T-helper 2 cell treated with Interferon-gamma antibody and Interleukin-4, amounts not matched to agents 100 ng/mL and 5 ng/mL, for 36 hours (primary cell): ENCODE data around the gene WASHC3. TPM values are rescaled to one million over a fixed set of nuclear protein-coding genes. Genes with fewer than 3 reads are reported as not detected.
"Not testable (repeated sequence)": the region's sequence is repeated elsewhere in the genome, so short reads cannot be mapped to it uniquely, and the experiment has no call there.

Source experiments
- intact Hi-C: fragments of 100-400 bp; cut with micrococcal nuclease; formaldehyde crosslinking; loops from one replicate; pipeline ENCODE4 v1.15.1; 2023
- total RNA-seq: library from RNA; stranded (reverse); gene quantifications from 2 replicates; pipeline ENCODE4 v1.2.3, GENCODE V29; 2022

WASHC3 gene, protein sequence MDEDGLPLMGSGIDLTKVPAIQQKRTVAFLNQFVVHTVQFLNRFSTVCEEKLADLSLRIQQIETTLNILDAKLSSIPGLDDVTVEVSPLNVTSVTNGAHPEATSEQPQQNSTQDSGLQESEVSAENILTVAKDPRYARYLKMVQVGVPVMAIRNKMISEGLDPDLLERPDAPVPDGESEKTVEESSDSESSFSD
- total RNA-seq = 53.3 and 59.1 TPM in 2 replicates

DNA sequence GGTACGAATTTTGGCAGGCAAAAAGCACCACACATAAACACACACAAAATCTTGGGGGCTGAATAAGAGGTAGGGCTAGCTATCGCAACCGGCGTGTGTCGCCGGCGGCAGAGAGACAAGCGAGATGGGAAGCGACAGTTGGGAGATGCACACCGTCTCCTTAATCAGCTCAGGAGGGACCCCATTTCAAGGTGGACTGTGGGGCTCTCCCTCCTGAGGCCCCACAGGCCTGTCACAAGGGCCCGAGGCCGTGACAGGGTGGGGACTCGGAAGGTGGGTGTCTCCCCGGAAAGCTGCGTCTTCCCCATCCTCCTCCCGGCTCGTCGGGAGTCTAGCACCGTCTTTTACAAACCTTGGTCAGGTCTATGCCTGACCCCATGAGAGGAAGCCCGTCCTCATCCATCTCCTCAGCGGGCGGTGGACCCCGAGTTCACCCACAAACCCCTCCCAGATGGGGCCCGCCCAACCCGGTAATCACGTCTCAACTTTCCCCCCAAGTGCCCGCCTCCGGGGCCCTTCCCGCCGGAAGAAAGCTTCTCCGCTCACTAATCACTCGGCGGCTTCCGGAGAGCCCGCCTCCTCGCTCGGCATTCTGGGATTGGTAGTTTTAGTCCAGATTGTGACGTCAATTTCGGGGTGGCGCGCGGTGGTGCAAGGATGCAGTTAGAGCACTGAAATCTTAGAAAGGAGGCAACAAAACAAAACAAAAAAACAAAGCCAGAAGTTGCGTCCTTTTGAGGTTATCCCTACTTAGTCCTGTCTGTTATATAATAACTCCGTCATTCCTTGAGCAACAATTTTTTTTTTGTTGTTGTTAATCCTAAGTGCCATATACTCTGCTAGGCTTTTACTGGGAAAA is at the start of gene WASHC3:
Gene WASHC3, minus strand, starts transcription at position 432 of the 859 bp plus-strand sequence. Its CDS starts 29 bp downstream, at position 403.
- intact Hi-C loops = loop anchor here (1.0 to 10.0 kb wide), 6 partner anchors 59 to 657 kb away; partner anchors contain the start of genes ARL1, DRAM1, GNPTAB and NUP37

DNA sequence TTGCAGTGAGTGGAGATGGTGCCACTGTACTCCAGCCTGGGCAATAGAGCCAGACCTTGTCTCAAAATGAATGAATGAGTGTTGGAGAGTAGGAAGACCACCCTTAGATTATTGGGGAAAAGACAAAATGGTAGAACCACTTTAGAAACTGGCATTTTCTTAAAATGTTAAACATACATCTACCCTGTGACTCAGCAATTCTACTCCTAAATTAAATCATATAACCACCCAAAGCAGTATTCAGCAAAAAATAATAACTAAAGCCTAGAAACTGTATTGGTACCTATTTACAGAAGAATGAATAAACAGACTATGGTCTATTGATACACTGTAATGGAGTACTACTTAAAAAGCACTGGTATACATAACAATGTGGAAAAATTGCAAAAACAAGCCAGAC is 49.0 kb upstream of the WASHC3 start:
- intact Hi-C loops = no loop called here

DNA sequence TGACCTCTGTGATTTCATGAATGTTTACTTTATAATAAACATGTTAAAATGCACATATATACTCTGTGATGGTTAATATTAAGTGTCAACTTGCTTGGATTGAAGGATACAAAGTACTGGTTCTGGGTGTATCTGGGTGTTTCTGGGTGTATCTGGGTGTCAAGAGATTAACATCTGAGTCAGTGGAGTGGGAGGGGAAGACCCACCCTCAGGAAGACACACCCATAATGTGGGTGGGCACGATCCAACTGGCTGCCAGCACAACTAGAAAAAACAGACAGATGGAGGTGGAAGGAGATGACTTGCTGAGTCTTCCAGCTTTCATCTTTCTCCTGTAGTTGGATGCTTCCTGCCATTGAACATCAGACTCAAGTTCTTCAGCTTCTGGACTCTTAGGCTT is 46.2 kb upstream of the WASHC3 start:
- intact Hi-C loops = no loop called here

DNA sequence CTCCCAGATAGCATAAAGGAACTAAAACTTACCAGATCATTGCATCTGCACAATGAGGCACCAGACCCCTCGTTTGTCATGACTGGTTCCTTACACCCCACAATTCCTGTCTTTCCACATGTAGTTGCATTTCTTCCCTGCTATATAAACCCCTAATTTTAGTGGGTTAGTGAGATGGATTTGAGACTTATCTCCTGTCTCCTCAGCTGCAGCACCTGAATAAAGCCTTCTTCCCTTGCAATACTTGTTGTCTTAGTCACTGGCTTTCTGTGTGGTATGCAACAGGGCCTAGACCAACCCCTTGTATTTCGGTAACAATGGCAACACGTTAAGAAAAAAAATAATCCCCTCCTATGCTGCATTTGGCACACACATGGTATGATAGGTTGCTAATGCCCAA is 45.1 kb upstream of the WASHC3 start:
- intact Hi-C loops = no loop called here

DNA sequence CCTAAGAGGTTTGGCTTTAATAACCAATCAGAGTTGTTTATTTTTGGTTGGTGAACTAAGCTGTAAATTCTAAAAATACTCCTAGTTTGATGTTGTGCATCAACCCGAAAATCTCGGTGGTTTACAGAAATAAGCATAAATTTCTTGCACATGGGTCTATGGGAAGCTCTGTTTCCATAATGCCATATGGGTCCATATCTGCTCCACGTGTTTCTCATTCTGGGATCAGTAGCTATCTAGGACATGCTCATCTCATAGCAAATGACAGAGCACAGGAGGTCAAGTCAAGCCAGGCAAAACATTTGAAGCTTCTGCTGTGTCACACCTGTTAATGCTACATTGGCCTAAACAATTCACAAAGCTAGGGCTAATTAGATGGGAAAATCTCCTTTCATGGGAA is 35.1 kb upstream of the WASHC3 start:
- intact Hi-C loops = loop anchor here (2.0 to 10.0 kb wide), 3 partner anchors 388 to 672 kb away; partner anchors contain the start of gene IGF1

DNA sequence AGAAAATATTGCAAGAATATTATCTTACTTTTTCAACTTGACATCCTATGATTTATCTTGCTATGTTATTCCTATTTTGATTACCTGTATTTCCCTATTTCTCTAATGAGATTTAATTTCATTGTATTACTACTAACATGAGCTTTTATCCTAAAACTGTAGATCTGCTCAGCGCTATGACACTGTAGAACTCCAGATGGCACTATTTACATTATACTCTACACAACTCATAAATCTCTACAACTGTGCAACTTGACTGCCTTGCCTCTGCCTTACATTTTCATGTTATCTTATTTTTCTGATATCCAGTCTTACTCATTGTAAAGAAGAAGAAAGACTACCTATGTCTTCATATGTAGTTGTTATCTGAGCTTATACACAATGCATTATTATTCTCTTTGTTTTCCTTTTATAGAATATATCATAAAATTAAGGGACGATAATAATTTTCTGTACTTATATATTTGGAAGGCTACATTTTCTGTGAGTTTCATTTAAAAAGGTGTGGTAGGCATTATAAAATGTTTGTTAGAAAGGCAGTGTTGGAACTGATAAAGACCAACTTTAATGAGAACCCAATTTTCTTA is 34.0 kb upstream of the WASHC3 start:
- intact Hi-C loops = loop anchor here (1.0 to 10.0 kb wide), 4 partner anchors 154 to 673 kb away; partner anchors contain the start of gene IGF1

DNA sequence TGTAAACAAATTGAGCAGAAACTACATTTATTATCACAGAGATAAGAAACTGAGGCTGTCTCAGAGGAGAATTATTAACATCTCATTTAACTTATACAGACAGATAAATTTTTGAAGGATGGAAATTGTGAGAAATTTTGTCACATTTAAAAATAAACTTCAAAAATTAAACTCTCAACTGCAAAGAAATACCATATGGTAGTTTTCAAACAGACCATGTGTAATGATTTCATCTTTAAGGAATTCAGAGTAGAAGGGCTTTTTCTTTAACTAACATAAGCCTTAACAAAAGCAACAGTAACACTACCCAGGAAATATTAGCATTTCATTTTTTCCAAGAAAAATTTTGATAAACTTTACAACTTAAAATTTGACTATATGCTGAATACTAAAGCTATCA is 31.5 kb upstream of the WASHC3 start:
- intact Hi-C loops = loop anchor here (10.0 kb wide), 1 partner anchor 391 kb away; the partner anchor contains the start of gene IGF1

DNA sequence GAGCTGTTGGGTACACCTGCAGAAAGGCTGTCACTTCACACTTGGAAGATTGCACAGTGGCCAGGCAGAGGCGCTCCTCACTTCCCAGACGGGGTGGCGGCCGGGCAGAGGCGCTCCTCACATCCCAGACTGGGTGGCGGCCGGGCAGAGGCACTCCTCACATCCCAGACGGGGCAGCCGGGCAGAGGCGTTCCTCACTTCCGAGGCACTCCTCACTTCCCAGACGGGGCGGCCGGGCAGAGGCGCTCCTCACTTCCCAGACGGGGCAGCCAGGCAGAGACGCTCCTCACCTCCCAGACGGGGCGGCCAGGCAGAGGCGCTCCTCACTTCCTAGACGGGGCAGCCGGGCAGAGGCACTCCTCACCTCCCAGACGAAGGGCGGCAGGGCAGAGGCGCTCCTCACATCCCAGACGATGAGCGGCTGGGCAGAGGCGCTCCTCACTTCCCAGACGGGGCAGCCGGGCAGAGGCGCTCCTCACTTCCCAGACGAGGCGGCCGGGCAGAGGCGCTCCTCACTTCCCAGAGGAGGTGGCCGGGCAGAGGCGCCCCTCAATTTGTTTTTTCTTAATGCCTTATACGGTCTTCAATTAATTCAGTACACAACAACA is 27.5 kb upstream of the WASHC3 start:
- intact Hi-C loops = not testable (repeated sequence)

DNA sequence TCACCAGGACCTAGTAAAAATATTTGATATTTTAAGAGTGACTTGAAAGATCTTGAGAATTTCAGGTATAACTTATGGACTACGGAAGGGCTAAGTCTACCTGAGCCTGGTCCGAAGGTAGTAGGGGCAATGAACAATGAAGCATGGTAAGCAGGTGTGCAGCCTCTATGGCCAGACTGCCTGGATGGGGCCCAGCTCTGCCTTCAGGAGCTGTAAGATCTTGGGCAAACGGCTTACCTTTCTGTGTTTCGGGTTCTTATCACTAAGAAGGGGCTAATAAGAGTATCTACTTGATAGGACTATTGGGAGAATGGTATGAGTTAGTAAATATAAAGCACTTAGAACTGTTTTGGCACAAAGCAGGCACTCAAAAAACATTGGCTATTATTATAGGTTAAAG is 19.1 kb upstream of the WASHC3 start:
- intact Hi-C loops = no loop called here

DNA sequence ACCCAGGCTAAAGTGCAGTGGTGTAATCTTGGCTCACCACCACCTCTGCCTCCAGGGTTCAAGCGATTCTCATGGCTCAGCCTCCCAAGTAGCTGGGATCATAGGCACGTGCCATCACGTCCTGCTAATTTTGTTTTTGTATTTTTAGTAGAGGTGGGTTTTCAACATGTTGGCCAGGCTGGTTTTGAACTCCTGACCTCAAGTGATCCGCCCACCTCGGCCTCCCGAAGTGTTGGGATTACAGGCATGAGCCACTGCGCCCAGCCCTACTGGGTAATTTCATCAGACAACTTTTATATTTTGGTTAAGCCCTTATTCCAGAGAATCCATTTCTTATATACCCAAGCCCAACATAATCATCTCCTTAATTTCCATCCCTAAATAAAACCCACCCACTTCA is 10.3 kb upstream of the WASHC3 start:
- intact Hi-C loops = not testable (repeated sequence)

DNA sequence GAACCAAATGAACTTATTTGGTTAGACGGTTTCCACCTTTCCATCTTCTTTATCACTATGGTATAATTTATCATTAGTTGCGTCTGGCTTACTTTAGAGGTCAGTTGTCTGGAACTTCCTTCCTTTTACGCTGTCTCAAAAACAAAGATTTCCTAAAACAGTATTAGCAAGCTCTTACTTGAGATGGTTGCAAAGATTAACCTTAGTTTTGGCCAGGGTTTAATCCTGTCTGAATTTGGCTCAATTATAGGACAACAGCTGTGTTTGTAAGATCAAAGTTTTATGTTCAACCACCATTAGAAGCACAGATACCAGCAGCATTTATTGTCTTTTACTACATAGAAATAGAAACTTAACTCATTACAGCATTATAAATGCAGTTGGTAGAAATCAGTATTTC is 7.9 kb upstream of the WASHC3 start:
- intact Hi-C loops = loop anchor here (10.0 kb wide), 1 partner anchor 665 kb away; the partner anchor contains the start of gene ARL1

DNA sequence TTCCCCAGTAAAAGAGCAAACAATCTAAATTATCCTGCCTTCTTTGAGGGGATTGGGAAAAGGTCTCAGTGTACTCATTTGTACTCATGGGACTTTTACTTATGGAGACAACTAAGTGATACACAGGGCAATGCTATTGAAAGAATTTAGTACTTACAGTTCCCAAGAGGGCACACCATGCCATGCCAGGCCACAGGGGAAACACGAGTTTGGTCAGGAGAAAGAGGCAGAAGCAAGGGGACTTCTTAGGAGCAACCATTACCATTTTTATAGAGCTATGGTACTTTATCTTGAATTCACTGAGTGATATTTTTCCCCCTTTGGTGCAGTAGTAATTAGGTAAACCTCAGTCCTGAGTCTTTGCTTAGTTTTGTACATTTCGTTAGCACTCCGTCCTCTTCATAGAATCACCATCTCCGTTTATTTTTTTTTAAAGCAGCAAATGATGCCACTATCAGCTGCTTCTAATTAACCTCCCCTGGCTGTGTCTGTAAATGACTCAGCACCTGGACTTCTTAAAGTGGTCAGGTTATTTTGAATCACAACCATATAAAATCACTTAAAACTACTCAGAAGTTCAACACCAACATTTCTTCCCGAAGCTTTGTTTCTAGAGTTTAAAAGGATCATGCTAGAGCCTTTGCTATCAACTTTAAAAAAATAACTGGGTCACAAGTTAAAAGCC is 5.9 kb upstream of the WASHC3 start:
- intact Hi-C loops = loop anchor here (10.0 kb wide), 1 partner anchor 663 kb away; the partner anchor contains the start of gene ARL1

DNA sequence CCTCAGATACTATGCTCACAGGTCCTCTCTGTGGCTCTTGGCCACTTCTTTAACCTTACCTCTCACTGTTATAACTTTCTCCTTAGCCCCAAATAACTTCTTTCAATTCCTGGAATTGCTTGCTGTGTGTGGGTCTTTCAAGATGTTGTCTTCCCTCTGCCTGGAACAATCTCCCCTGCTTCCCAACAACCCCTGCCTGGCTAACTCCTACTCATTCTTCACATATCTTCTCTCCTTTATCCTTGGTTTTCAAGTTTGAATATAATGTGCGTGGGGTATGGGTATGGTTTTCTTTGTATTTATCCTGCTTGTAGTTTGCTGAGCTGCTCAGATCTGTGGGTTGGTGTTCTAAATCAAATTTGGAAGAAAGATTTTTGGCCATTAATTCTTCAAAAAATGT is 2.7 kb upstream of the WASHC3 start:
- intact Hi-C loops = loop anchor here (10.0 kb wide), 1 partner anchor 660 kb away; the partner anchor contains the start of gene ARL1

DNA sequence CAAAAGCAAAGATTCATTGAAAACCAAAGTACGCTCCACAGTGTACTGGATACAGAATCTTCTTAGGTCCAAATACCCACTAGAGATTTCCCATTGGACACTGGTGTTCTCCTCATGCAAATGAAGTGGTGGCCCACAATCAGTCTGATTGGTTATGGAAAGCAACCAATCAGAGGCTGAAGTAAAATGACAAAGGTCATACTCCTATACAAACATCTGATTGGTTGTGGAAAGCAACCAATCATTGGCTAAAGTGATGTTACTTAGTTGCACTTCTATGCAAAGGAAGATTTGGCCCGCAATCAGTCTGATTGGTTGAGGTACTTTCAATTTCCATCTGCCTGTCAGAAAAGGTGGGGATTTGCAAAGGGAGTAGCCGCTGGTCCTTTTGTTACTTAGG is 1.3 kb upstream of the WASHC3 start:
- intact Hi-C loops = loop anchor here (2.0 to 10.0 kb wide), 2 partner anchors 232 to 658 kb away; partner anchors contain the start of genes ARL1 and GNPTAB

DNA sequence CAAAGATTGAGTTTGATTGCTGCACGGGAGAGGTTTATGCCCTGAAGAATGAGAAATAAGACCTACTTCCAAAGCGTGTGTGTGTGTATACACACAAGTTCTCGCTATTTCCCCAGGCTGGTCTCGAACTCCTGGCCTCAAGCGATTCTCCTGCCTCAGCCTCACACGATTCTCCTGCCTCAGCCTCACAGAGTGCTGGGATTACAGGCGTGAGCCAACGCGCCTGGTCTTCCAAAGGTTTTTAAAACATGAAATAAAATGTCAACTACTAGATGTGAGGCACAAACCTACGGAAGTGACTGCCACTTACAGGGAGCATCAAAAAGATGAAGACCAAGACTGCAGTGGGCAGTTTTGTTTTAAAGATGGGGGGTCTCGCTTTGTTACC is 622 bp upstream of the WASHC3 start:
- intact Hi-C loops = loop anchor here (1.0 to 10.0 kb wide), 4 partner anchors 58 to 658 kb away; partner anchors contain the start of genes ARL1, GNPTAB, NUP37 and PARPBP

DNA sequence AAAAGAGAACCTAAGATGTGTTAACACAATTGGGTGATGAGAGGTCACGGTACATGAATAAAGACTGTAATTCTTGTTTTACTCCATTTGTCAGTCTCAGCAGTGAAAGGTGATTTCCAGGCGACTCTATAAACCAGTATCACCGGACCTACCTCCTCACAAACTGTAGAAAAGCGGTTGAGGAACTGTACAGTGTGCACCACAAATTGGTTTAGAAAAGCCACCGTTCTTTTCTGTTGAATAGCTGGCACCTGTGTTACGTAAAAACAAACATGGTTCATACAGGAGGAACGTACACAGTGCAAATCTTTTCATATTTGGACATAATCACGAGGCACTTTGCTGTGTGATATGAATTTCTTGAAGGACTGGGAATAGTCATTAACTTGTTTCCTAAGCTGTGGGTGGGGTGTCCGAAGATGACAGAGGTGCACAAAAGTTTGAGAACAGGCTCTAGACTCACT is 663 bp downstream of the WASHC3 start:
- intact Hi-C loops = loop anchor here (2.0 to 10.0 kb wide), 3 partner anchors 184 to 656 kb away; partner anchors contain the start of genes ARL1 and DRAM1

DNA sequence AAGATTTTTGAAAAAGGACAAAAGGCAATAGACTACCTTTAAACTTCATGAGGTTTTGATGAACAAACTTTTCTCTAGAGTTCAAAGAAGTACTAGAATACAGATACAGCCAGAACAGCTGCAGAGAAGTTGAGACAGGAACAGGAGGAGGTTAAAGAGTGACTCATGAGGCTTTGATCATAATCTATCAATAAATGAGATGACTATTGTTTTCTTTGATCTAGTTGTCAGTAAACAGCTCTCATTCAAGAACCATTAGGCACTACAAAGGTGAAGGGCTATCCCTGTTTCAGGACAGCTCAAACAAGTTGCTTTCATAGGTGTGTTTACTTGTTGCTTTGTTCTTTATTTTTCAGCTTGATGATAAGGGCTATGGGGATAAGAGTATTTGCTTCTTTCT is 2.4 kb downstream of the WASHC3 start:
- intact Hi-C loops = loop anchor here (1.0 to 5.0 kb wide), 4 partner anchors 10 to 777 kb away; partner anchors contain the start of gene UTP20

DNA sequence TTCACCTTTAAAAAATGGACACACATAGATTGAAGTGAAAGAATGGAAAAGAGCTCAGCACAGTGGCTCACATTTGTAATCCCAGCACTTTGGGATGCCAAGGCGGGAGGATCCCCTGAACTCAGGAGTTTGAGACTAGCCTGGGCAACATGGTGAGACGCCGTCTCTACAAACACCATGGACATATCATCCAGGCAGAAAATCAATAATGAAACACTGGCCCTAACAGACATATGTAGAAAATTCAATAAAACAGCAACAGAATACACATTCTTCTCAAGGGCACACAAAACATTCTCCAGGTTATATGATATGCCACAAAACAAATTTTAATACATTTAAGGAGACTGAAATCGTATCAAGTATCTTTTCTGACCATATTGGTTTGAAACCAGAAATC is 7.4 kb downstream of the WASHC3 start:
- intact Hi-C loops = no loop called here

DNA sequence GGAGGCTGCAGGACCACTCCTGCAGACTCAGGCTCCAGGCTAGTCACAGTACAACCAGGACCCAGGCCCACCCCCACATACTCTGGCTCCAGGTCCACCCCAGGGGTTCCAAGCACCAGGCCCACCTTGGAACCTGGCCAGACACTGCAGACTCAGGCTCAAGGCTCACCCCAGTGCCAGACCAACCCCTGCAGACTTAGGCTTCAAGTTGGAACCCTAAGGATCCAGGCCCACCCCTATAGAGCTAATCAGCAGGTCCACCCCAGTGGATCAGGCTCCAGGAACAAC is 8.8 kb downstream of the WASHC3 start:
- intact Hi-C loops = no loop called here
